H1 (cell line): ENCODE measurements around the gene ZNF407. TPM values are rescaled to one million over a fixed set of nuclear protein-coding genes. Genes with fewer than 3 reads are reported as not detected.

Source experiments
- CTCF ChIA-PET: fragments of 300-600 bp; sonication (Branson Sonifier 250); formaldehyde crosslinking; loops from one replicate; lab custom pipeline; 2021; ENCODE audit not compliant: partially characterized antibody; lab: Charles Lee
- POLR2A ChIA-PET: fragments of 300-600 bp; sonication (Branson Sonifier 250); formaldehyde crosslinking; loops from one replicate; lab custom pipeline; 2021; ENCODE audit warnings: inconsistent platforms; ENCODE audit not compliant: partially characterized antibody; lab: Charles Lee
- DNase-seq, 2 experiments: peaks; one replicate each; pipeline versions ENCODE4 v3.0.0 to v3.0.0-alpha.2; 2010 to 2022; ENCODE audit warnings: low spot score in 2 of 2, low read depth in 1 of 2, mixed read lengths in 1 of 2
- FAIRE-seq: peaks from 2 replicates; lab custom pipeline; 2011; peaks lifted over from hg19 to GRCh38; lab: Jason Lieb, UNC
- H2AFZ ChIP-seq: 2 replicates; pipeline ENCODE4 v1.8.1; 2012; ENCODE audit warnings: low read length, inconsistent platforms
- H2AK5ac ChIP-seq: 2 replicates; pipeline ENCODE4 v1.6.1; 2013; ENCODE audit warnings: low read depth, low read length
- H2BK120ac ChIP-seq: replicated peaks from 2 replicates; pipeline ENCODE3; 2013; ENCODE audit warnings: low read depth, low read length, inconsistent platforms
- H2BK12ac ChIP-seq: 2 replicates; pipeline ENCODE4 v1.6.1; 2013; ENCODE audit warnings: low read depth, low read length
- H2BK15ac ChIP-seq: 2 replicates; pipeline ENCODE4 v1.6.1; 2013; ENCODE audit warnings: low read length
- H2BK20ac ChIP-seq: 2 replicates; pipeline ENCODE4 v1.6.1; 2013; ENCODE audit warnings: low read length
- H2BK5ac ChIP-seq: 2 replicates; pipeline ENCODE4 v1.6.1; 2013; ENCODE audit warnings: low read depth, low read length
- H3K14ac ChIP-seq: 2 replicates; pipeline ENCODE4 v1.6.1; 2013; ENCODE audit warnings: inconsistent platforms; ENCODE audit not compliant: insufficient read length
- H3K18ac ChIP-seq: 2 replicates; pipeline ENCODE4 v1.6.1; 2013; ENCODE audit warnings: low read length; ENCODE audit errors: extremely low read depth
- H3K23ac ChIP-seq: 2 replicates; pipeline ENCODE4 v1.6.1; 2013; ENCODE audit warnings: inconsistent platforms; ENCODE audit not compliant: insufficient read length
- H3K23me2 ChIP-seq: 2 replicates; pipeline ENCODE4 v1.6.1; 2013; ENCODE audit warnings: low read depth, low read length
- H3K27ac ChIP-seq: 2 replicates; pipeline ENCODE4 v1.6.1; 2011; ENCODE audit warnings: low read depth, low read length, inconsistent platforms
- H3K27me3 ChIP-seq, 4 experiments: replicated peaks in 1 of 4; 1 replicate in 1 of 4; 2 replicates in 3 of 4; pipeline versions ENCODE4 v1.6.1 to v1.8.1; 2011 to 2013; ENCODE audit warnings: low read length in 3 of 4, mild to moderate bottlenecking in 3 of 4, inconsistent platforms in 2 of 4, mixed read lengths in 2 of 4, moderate library complexity in 1 of 4; ENCODE audit not compliant: control insufficient read depth in 3 of 4, insufficient read depth in 3 of 4; ENCODE audit errors: extremely low read depth in 1 of 4
- H3K36me3 ChIP-seq, 4 experiments: 2 replicates each; pipeline versions ENCODE4 v1.6.1 to v1.8.1; 2011 to 2013; ENCODE audit warnings: mild to moderate bottlenecking in 4 of 4, low read length in 3 of 4, moderate library complexity in 2 of 4, control low read depth in 1 of 4, inconsistent platforms in 1 of 4; ENCODE audit not compliant: insufficient read depth in 4 of 4, control insufficient read depth in 2 of 4
- H3K4ac ChIP-seq: replicated peaks from 2 replicates; pipeline ENCODE3; 2013; ENCODE audit warnings: low read length, low read depth, mixed read lengths, inconsistent platforms; ENCODE audit not compliant: insufficient read length
- H3K4me1 ChIP-seq, 4 experiments: replicated peaks in 1 of 4; 1 replicate in 1 of 4; 2 replicates in 3 of 4; pipeline versions ENCODE4 v1.6.1 to v1.8.1; 2011 to 2013; ENCODE audit warnings: low read length in 3 of 4, inconsistent platforms in 2 of 4, mixed read lengths in 1 of 4; ENCODE audit not compliant: insufficient read depth in 4 of 4, control insufficient read depth in 3 of 4
- H3K4me2 ChIP-seq, 2 experiments: 2 replicates each; pipeline versions ENCODE4 v1.6.1 to v1.8.1; 2011 to 2013; ENCODE audit warnings: low read depth in 2 of 2, low read length in 2 of 2, control low read depth in 1 of 2, inconsistent platforms in 1 of 2, mild to moderate bottlenecking in 1 of 2; ENCODE audit not compliant: insufficient read depth in 1 of 2
- H3K4me3 ChIP-seq, 4 experiments: fragments of 200-600, 300-600 bp in 1 of 4; sonication (generic), shearing (Covaris generic), sonication (Bioruptor Twin) in 1 of 4; 2 replicates each; pipeline versions ENCODE4 v1.5.1 to v1.8.1; 2011 to 2016; ENCODE audit warnings: low read length in 4 of 4, low read depth in 3 of 4, control low read depth in 2 of 4, inconsistent platforms in 2 of 4, mild to moderate bottlenecking in 2 of 4, mixed read lengths in 1 of 4, moderate library complexity in 1 of 4; ENCODE audit not compliant: insufficient read depth in 2 of 4; ENCODE audit errors: extremely low read depth in 1 of 4
- H3K56ac ChIP-seq: replicated peaks from 2 replicates; pipeline ENCODE3; 2013; ENCODE audit warnings: low read depth, mild to moderate bottlenecking, mixed read lengths, low read length, inconsistent platforms; ENCODE audit not compliant: insufficient read length
- H3K79me1 ChIP-seq: 2 replicates; pipeline ENCODE4 v1.6.1; 2013; ENCODE audit warnings: low read depth, low read length, control low read depth
- H3K79me2 ChIP-seq, 2 experiments: 2 replicates each; pipeline versions ENCODE4 v1.6.1 to v1.8.1; 2012 to 2013; ENCODE audit warnings: low read length in 2 of 2, mild to moderate bottlenecking in 2 of 2, inconsistent platforms in 1 of 2; ENCODE audit not compliant: insufficient read depth in 2 of 2, control insufficient read depth in 1 of 2
- H3K9ac ChIP-seq, 4 experiments: replicated peaks in 1 of 4; 1 replicate in 1 of 4; 2 replicates in 3 of 4; pipeline versions ENCODE4 v1.6.1 to v1.8.1; 2011 to 2013; ENCODE audit warnings: low read depth in 3 of 4, low read length in 3 of 4, control low read depth in 2 of 4, mild to moderate bottlenecking in 2 of 4, moderate library complexity in 2 of 4, inconsistent platforms in 1 of 4; ENCODE audit errors: extremely low read depth in 1 of 4
- H3K9me3 ChIP-seq, 2 experiments: 2 replicates each; pipeline versions ENCODE4 v1.6.1 to v1.8.1; 2012 to 2013; ENCODE audit warnings: mild to moderate bottlenecking in 2 of 2, moderate library complexity in 2 of 2, control low read depth in 1 of 2, inconsistent platforms in 1 of 2, low read depth in 1 of 2, low read length in 1 of 2, mixed read lengths in 1 of 2; ENCODE audit not compliant: insufficient read depth in 2 of 2
- H4K20me1 ChIP-seq, 2 experiments: replicated peaks in 1 of 2; 2 replicates each; pipeline versions ENCODE3 to v1.8.1; 2011 to 2013; ENCODE audit warnings: inconsistent platforms in 2 of 2, low read length in 2 of 2, mild to moderate bottlenecking in 1 of 2; ENCODE audit not compliant: insufficient read depth in 2 of 2, control insufficient read depth in 1 of 2
- H4K5ac ChIP-seq: 2 replicates; pipeline ENCODE4 v1.6.1; 2013; ENCODE audit warnings: low read length, low read depth, mixed read lengths, inconsistent platforms; ENCODE audit not compliant: insufficient read length
- H4K8ac ChIP-seq: 2 replicates; pipeline ENCODE4 v1.8.0; 2013; ENCODE audit warnings: mild to moderate bottlenecking, moderate library complexity, low read length, inconsistent platforms; ENCODE audit not compliant: insufficient read depth; ENCODE audit errors: extremely low read depth
- H4K91ac ChIP-seq: replicated peaks from 2 replicates; pipeline ENCODE3; 2013; ENCODE audit warnings: low read length, mixed read lengths, inconsistent platforms; ENCODE audit not compliant: insufficient read length
- JUN ChIP-seq: IDR thresholded peaks from 2 replicates; pipeline ENCODE4 v1.6.1; 2011; ENCODE audit warnings: low read depth, mild to moderate bottlenecking, improper control_type of control experiment, low read length
- RNF2 ChIP-seq: fragments of 200-900, 300-1000 bp; sonication (generic); IDR thresholded peaks from 2 replicates; pipeline ENCODE4 v1.7.1; 2016; ENCODE audit warnings: borderline replicate concordance, low read depth, mild to moderate bottlenecking, antibody characterized with exemption, low read length; ENCODE audit not compliant: poor library complexity, severe bottlenecking; ENCODE audit errors: missing control alignments
- WGBS, 2 experiments: shearing (Covaris generic) in 1 of 2; methylation state at CpG; one replicate each; pipeline versions ENCODE4 v1.1.6 to v1.1.7; 2013 to 2015; ENCODE audit warnings: low lambda C conversion rate in 2 of 2, mixed read lengths in 2 of 2, inconsistent platforms in 1 of 2, low coverage in 1 of 2, missing lambda C conversion rate in 1 of 2; ENCODE audit not compliant: insufficient replicate concordance in 2 of 2, insufficient coverage in 1 of 2, insufficient read length in 1 of 2; ENCODE audit errors: extremely low coverage in 1 of 2, missing lambda C conversion rate in 1 of 2; 5-methylcytosine and 5-hydroxymethylcytosine counted together
- polyA plus RNA-seq, 7 experiments: library from polyadenylated mRNA; depleted of rRNA in 3 of 7; stranded (reverse) in 5 of 7; unstranded in 2 of 7; fragments of >200 nt in 5 of 7; fragments of 200-250 nt in 2 of 7; gene quantifications; 1 replicate in 5 of 7; 2 replicates in 1 of 7; 4 replicates in 1 of 7; pipeline versions ENCODE4 v1.2.1 to v1.2.3, GENCODE V29; 2011 to 2013; ENCODE audit warnings: missing spikeins in 2 of 7, mixed read lengths in 2 of 7
- total RNA-seq: library from RNA; stranded (reverse); fragmentation: NEBNext Ultra II Directional; extraction: Animal tissue kit (Norgen Biotek cat#: 25700); gene quantifications from 2 replicates; pipeline ENCODE4 v1.2.1, GENCODE V29; 2021

ZNF407 gene
- total and polyA plus RNA-seq, 2 of the 8 experiments (the other 6 are each of a cell fraction or from before 2014, with no cell fraction given) = 1.5 to 6.8 TPM

DNA sequence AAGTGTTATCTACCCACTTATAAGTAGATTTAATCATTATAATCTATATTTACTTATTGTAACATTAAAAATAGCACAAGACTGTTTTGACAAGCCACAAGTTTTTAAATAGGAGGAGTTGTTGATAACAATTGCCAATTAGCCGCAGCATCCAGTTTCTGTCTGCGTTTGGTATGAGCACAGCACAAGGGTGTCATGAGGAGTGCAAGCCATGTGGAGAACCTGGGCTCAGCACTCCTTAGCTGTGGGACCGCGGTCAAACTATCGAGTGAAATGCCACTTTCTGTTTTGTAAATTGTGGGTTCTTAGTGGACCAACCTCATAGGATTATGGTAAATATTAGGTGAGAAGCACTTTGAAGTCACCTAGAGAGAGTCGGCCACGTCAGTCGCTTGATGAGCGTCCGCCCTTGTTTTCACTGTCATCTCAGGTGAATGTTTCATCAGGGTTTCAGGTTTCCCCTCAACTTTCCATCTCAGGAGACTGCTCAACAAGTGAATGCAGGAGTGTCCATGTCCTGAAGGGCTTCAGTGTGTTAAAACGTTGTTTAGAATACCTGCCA, 294.5 kb downstream of the ZNF407 start:
- no peaks in the 10 kb centered on the region for H3K23me2 ChIP-seq
- H3K18ac ChIP-seq = no peak overlapping the region
- POLR2A ChIA-PET = no interaction called here
- no peaks in the 10 kb centered on the region for H3K36me3 ChIP-seq
- no peak overlapping the region for H3K4ac ChIP-seq
- H3K14ac ChIP-seq = no peak overlapping the region
- H2BK5ac ChIP-seq = no peak overlapping the region
- no peaks in the 10 kb centered on the region for H3K79me1 ChIP-seq
- no peak overlapping the region for H4K91ac ChIP-seq
- no peak overlapping the region for H3K23ac ChIP-seq
- FAIRE-seq = no peak
- peak overlapping the region; percentile 16; the same call in 1 of the 2 replicates for H2AFZ ChIP-seq
- no peak overlapping the region for H3K4me2 ChIP-seq
- H2BK120ac ChIP-seq = no peak overlapping the region
- no peak overlapping the region for H3K27ac ChIP-seq
- no peak overlapping the region for H3K56ac ChIP-seq
- CTCF ChIA-PET = no interaction called here
- no peaks in the 10 kb centered on the region for H3K27me3 ChIP-seq
- WGBS, 2 experiments = 90% methylated on average over 11 of the region's 11 CpGs; no CpG with 5 or more reads in 1 of the 2 experiments
- H4K5ac ChIP-seq = no peak overlapping the region
- no peaks in the 10 kb centered on the region for H3K9me3 ChIP-seq
- H3K4me1 ChIP-seq = no peaks in the 10 kb centered on the region
- no peak overlapping the region; the same call in 1 of the 2 replicates for H4K8ac ChIP-seq
- no peak overlapping the region for H3K9ac ChIP-seq
- no peak overlapping the region for H2BK20ac ChIP-seq
- no peaks in the 10 kb centered on the region for H4K20me1 ChIP-seq
- no peaks in the 10 kb centered on the region for H3K79me2 ChIP-seq
- DNase-seq = no peak
- TF ChIP-seq RNF2 = no peak
- no peak for TF ChIP-seq JUN
- H3K4me3 ChIP-seq = no peak overlapping the region
- H2BK15ac ChIP-seq = no peak overlapping the region
- H2BK12ac ChIP-seq = no peak overlapping the region
- no peak overlapping the region for H2AK5ac ChIP-seq
